Panc1 (cell line): Measurements from ENCODE around the gene SF3B5.

Source experiments
- CTCF ChIP-seq: fragments of 450-650 bp; IDR thresholded peaks from 2 replicates; pipeline ENCODE4 v1.5.1; 2017; ENCODE audit warnings: mild to moderate bottlenecking
- POLR2AphosphoS5 ChIP-seq: IDR thresholded peaks from 2 replicates; pipeline ENCODE4 v1.6.1; 2012; ENCODE audit warnings: mild to moderate bottlenecking, low read depth, low read length, moderate library complexity
- SIN3A ChIP-seq: IDR thresholded peaks from 2 replicates; pipeline ENCODE4 v1.6.1; 2012; ENCODE audit warnings: low read depth, mild to moderate bottlenecking, low read length, moderate library complexity, borderline replicate concordance; ENCODE audit not compliant: insufficient read depth
- TCF7L2 ChIP-seq: IDR thresholded peaks from 2 replicates; pipeline ENCODE4 v1.6.1; 2011; ENCODE audit warnings: mild to moderate bottlenecking, low read depth, low read length, inconsistent platforms
- TF ChIP-seq, protein P1 (sequence below), 2 experiments: IDR thresholded peaks; 2 replicates each; pipeline ENCODE4 v1.6.1; 2011 to 2012; ENCODE audit warnings: low read depth in 2 of 2, control low read depth in 1 of 2, low read length in 1 of 2, mild to moderate bottlenecking in 1 of 2, moderate library complexity in 1 of 2; ENCODE audit not compliant: insufficient read depth in 1 of 2

DNA sequence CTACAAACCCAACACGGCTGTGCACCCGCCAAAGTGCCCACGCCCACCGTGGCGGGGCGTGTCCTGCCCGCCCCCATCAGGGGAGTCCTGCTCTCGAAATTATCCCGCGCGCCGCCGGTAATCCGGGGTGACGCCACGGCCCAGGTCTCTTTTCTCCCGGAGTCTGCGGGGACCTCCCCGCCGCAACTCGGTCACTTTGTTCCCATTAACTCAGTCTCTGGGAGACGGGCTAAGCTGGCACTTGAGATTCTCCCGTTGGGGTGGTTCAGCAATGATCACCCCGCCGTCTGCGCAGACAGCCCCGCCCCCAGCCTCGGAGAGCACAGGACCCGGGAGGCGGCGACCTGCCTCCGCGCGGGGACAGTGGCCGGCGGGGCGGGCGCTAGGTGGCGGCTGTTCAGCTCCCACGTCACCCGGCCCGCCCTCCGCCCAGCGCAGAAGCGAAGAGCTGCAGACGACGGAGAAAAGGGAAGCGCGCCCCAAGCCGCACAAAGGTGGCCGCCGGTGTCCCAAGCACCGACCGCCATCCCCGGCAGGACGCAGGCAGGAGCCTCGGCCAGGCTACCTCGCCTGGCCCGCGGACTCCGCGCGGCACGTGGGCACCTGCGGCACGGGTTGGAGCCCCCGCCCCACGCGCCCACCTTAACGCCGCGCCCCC, 31.5 kb downstream of the SF3B5 start:
- TF ChIP-seq, protein P1, sequence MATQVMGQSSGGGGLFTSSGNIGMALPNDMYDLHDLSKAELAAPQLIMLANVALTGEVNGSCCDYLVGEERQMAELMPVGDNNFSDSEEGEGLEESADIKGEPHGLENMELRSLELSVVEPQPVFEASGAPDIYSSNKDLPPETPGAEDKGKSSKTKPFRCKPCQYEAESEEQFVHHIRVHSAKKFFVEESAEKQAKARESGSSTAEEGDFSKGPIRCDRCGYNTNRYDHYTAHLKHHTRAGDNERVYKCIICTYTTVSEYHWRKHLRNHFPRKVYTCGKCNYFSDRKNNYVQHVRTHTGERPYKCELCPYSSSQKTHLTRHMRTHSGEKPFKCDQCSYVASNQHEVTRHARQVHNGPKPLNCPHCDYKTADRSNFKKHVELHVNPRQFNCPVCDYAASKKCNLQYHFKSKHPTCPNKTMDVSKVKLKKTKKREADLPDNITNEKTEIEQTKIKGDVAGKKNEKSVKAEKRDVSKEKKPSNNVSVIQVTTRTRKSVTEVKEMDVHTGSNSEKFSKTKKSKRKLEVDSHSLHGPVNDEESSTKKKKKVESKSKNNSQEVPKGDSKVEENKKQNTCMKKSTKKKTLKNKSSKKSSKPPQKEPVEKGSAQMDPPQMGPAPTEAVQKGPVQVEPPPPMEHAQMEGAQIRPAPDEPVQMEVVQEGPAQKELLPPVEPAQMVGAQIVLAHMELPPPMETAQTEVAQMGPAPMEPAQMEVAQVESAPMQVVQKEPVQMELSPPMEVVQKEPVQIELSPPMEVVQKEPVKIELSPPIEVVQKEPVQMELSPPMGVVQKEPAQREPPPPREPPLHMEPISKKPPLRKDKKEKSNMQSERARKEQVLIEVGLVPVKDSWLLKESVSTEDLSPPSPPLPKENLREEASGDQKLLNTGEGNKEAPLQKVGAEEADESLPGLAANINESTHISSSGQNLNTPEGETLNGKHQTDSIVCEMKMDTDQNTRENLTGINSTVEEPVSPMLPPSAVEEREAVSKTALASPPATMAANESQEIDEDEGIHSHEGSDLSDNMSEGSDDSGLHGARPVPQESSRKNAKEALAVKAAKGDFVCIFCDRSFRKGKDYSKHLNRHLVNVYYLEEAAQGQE (IDR thresholded peaks at IDR 0.05; ENCODE audit: insufficient read depth in 1 of 2, low read depth in 2 of 2, low read length in 1 of 2), result no peak
- TF ChIP-seq POLR2AphosphoS5 (no peak), CTCF (peak; percentile 54), SIN3A (0 out of 2 replicates have a peak, but pooled peaks have one; percentile 12), TCF7L2 (no peak)
